Gastroesophageal sphincter (tissue), 4 donors: ENCODE results near the gene CHCHD1. TPM values are rescaled to one million over a fixed set of nuclear protein-coding genes. Genes with fewer than 3 reads are reported as not detected.

Experiments used
- ATAC-seq: fragments of 150-250 bp; one replicate; pipeline ENCODE4 v1.9.1; 2016; ENCODE audit warnings: mild to moderate bottlenecking, moderate library complexity
- H3K27ac ChIP-seq, 4 donors: fragments of 200-600 bp; sonication (generic) in 3 of 4; 1 replicate in 3 of 4; 2 replicates in 1 of 4; pipeline ENCODE4 v1.5.1; 2016 to 2019
- H3K27me3 ChIP-seq: fragments of 200-600 bp; sonication (generic); one replicate; pipeline ENCODE4 v1.5.1; 2019
- H3K36me3 ChIP-seq, 2 donors: fragments of 200-600 bp; sonication (generic); one replicate each; pipeline ENCODE4 v1.5.1; 2019; ENCODE audit warnings: control low read depth in 1 of 2
- H3K4me1 ChIP-seq, 3 donors: fragments of 200-600 bp; sonication (generic); 1 replicate in 2 of 3; 2 replicates in 1 of 3; pipeline ENCODE4 v1.5.1; 2016 to 2019; ENCODE audit warnings: control low read depth in 2 of 3
- H3K4me3 ChIP-seq, 2 donors: fragments of 200-600 bp; sonication (generic); one replicate each; pipeline ENCODE4 v1.5.1; 2019; ENCODE audit warnings: mild to moderate bottlenecking in 1 of 2, moderate library complexity in 1 of 2
- H3K9me3 ChIP-seq, 3 donors: fragments of 200-600 bp; sonication (generic); one replicate each; pipeline ENCODE4 v1.5.1; 2017 to 2019; ENCODE audit warnings: control low read depth in 2 of 3
- EP300 ChIP-seq: sonication (generic); formaldehyde crosslinking; IDR thresholded peaks from one replicate; pipeline ENCODE4 v1.6.1; 2017; ENCODE audit warnings: antibody characterized with exemption, mild to moderate bottlenecking
- POLR2A ChIP-seq, 2 donors: fragments of 450-650 bp; IDR thresholded peaks; one replicate each; pipeline ENCODE4 v1.6.1; 2017; ENCODE audit warnings: antibody characterized with exemption in 2 of 2, mild to moderate bottlenecking in 2 of 2, moderate library complexity in 1 of 2
- POLR2AphosphoS5 ChIP-seq: sonication (generic); formaldehyde crosslinking; IDR thresholded peaks from one replicate; pipeline ENCODE4 v1.6.1; 2017; ENCODE audit warnings: antibody characterized with exemption
- WGBS, 2 donors: methylation state at CpG; one replicate each; pipeline ENCODE4 v1.1.5; 2018; ENCODE audit warnings: low coverage in 1 of 2; 5-methylcytosine and 5-hydroxymethylcytosine counted together
- total RNA-seq, 4 donors: library from RNA; depleted of rRNA; stranded (reverse); fragments of >200 nt; gene quantifications; one replicate each; pipeline ENCODE4 v1.1.0, GENCODE V29; 2016
- TF ChIP-seq, protein P1 (sequence below), 4 experiments: fragments of 200-600 bp in 2 of 4; fragments of 450-650 bp in 2 of 4; sonication (generic) in 1 of 4; IDR thresholded peaks; one replicate each; pipeline ENCODE4 v1.5.1; 2017 to 2019; ENCODE audit warnings: antibody characterized with exemption in 4 of 4, mild to moderate bottlenecking in 2 of 4, moderate library complexity in 2 of 4

CHCHD1 gene
- 10 to 100 TPM; 19.9 to 29.5 (median 21.4) TPM for total RNA-seq

DNA sequence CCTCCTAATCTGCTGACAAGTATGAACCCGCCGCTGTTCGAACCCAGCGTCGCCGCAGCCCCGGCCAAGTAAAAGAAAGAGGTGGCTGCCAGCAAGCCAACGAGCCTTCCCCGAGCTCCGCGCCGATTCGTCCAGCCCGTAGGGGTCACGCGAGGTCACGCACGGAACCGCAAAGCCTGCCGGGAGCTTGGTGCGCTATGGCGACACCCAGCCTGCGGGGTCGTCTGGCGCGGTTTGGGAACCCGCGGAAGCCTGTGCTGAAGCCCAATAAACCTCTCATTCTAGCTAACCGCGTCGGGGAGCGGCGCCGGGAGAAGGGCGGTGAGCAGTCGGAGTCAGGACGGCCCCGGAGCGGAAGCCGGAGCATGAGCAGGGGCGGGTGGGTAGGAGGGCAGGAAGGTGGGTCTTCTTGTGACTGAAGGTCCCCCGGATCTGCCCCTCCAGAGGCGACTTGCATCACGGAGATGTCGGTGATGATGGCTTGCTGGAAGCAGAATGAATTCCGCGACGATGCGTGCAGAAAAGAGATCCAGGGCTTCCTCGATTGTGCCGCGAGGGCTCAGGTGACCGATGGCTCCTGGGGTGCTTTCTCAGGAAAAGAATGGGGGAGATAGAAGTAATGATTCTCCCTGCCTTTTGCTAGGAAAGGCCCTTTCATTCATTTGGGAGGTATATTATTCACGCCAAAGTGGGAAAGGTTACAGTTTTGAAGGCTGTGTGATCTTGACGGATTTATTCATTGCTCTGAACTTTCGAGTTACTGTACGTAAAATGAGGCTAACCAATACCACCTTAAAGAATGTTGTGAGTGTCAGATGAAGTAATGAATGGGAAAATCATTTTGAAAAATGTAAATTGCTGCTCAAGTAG lies at the start of gene CHCHD1:
Gene CHCHD1 (plus strand): TSS at position 170 of the 870 bp plus-strand sequence. CDS start 28 bp downstream, at position 198.
- Histone ChIP-seq H3K9me3 (no peaks in the 10 kb centered on the region), H3K4me3 (peak within 1 kb of the TSS; percentile 66 to 69), H3K4me1 (peaks cover 0 to 66% (median 27%) of the 10 kb centered on the region in 3 donors), H3K27ac (peak within 1 kb of the TSS; percentile 78 to 96 (median 92)), H3K36me3 (peaks cover 0 to 29% of the 10 kb centered on the region in 2 donors), H3K27me3 (no peaks in the 10 kb centered on the region)
- ATAC-seq, result peak; percentile 75
- WGBS, 2 donors, result 2% methylated on average over 12 to 16 of the region's 57 CpGs
- TF ChIP-seq, protein P1, sequence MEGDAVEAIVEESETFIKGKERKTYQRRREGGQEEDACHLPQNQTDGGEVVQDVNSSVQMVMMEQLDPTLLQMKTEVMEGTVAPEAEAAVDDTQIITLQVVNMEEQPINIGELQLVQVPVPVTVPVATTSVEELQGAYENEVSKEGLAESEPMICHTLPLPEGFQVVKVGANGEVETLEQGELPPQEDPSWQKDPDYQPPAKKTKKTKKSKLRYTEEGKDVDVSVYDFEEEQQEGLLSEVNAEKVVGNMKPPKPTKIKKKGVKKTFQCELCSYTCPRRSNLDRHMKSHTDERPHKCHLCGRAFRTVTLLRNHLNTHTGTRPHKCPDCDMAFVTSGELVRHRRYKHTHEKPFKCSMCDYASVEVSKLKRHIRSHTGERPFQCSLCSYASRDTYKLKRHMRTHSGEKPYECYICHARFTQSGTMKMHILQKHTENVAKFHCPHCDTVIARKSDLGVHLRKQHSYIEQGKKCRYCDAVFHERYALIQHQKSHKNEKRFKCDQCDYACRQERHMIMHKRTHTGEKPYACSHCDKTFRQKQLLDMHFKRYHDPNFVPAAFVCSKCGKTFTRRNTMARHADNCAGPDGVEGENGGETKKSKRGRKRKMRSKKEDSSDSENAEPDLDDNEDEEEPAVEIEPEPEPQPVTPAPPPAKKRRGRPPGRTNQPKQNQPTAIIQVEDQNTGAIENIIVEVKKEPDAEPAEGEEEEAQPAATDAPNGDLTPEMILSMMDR (IDR thresholded peaks at IDR 0.05), result peak in 1 of 4 experiments; percentile 15
- TF ChIP-seq POLR2AphosphoS5, result peak; percentile 85
- no peak for TF ChIP-seq EP300
- TF ChIP-seq POLR2A (IDR thresholded peaks at IDR 0.05), result peak; percentile 57 to 61

DNA sequence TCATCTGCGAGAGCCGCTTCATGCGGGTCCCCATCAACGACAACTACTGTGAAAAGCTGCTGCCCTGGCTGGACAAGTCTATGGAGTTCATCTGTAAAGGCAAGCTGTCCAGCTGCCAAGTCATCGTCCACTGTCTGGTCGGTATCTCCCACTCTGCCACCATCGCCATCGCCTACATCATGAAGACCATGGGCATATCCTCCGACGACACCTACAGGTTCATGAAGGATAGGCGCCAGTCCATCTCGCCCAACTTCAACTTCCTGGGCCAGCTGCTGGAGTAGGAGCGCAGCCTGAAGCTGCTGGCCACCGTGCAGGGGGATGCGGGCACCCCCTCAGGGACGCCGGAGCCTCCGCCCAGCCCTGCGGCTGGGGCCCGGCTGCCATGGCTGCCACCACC lies 49.4 kb upstream of the CHCHD1 start:
- H3K4me3 ChIP-seq, result no peak overlapping the region
- no peak overlapping the region for H3K27ac ChIP-seq
- no peak for TF ChIP-seq POLR2A (IDR thresholded peaks at IDR 0.05)
- TF ChIP-seq, protein P1 (IDR thresholded peaks at IDR 0.05), result no peak
- TF ChIP-seq EP300, result no peak
- TF ChIP-seq POLR2AphosphoS5, result no peak
- no peaks in the 10 kb centered on the region for H3K27me3 ChIP-seq
- H3K4me1 ChIP-seq, result peaks cover 4 to 48% (median 19%) of the 10 kb centered on the region in 3 donors
- ATAC-seq, result no peak
- no peaks in the 10 kb centered on the region for H3K9me3 ChIP-seq
- peaks cover 0 to 49% of the 10 kb centered on the region in 2 donors for H3K36me3 ChIP-seq
- WGBS, 2 donors, result no CpG with 5 or more reads among the region's 20 CpGs

DNA sequence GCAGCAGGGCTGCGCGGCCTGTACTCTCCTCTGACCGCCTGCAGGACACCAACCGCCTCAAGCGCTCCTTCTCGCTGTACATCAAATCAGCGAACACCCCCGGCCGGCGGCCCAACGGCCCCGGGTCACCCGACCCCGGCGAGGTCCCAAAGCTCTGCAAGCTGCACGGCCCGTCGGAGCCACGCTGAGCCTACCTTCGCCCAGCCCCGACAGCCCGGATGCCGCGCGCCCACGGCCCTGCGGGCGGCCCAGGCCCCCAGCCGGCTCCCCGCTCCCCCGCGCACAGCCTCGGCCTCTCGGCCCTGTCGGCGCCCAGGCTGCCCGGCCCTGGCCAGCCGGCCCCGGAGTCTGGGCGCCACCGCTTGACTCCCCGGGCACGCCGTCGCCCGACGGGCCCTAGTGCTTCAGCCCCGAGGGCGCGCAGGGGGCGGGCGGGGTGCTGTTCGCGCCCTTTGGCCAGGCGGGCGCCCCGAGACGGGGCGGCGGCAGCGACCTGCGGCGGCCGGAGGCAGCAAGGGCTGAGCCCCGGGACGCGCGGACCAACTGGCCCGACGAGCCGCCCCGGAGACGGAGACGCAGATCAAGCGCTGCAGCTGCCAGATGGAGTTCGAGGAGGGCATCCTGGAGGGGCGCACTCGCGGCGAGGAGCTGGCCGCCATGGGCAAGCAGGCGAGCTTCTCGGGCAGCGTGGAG lies 48.8 kb upstream of the CHCHD1 start:
- no peaks in the 10 kb centered on the region for H3K27me3 ChIP-seq
- 70% methylated on average over 2 of the region's 84 CpGs; no CpG with 5 or more reads in 1 of the 2 donors for WGBS, 2 donors
- H3K9me3 ChIP-seq, result no peaks in the 10 kb centered on the region
- peak overlapping the region in 1 of 2 donors; percentile 8 for H3K4me3 ChIP-seq
- H3K27ac ChIP-seq, result no peak overlapping the region
- H3K4me1 ChIP-seq, result peaks cover 4 to 48% (median 19%) of the 10 kb centered on the region in 3 donors
- TF ChIP-seq EP300, result no peak
- TF ChIP-seq POLR2AphosphoS5, result no peak
- TF ChIP-seq, protein P1 (IDR thresholded peaks at IDR 0.05), result no peak
- no peak for TF ChIP-seq POLR2A (IDR thresholded peaks at IDR 0.05)
- peaks cover 0 to 56% of the 10 kb centered on the region in 2 donors for H3K36me3 ChIP-seq
- no peak for ATAC-seq

DNA sequence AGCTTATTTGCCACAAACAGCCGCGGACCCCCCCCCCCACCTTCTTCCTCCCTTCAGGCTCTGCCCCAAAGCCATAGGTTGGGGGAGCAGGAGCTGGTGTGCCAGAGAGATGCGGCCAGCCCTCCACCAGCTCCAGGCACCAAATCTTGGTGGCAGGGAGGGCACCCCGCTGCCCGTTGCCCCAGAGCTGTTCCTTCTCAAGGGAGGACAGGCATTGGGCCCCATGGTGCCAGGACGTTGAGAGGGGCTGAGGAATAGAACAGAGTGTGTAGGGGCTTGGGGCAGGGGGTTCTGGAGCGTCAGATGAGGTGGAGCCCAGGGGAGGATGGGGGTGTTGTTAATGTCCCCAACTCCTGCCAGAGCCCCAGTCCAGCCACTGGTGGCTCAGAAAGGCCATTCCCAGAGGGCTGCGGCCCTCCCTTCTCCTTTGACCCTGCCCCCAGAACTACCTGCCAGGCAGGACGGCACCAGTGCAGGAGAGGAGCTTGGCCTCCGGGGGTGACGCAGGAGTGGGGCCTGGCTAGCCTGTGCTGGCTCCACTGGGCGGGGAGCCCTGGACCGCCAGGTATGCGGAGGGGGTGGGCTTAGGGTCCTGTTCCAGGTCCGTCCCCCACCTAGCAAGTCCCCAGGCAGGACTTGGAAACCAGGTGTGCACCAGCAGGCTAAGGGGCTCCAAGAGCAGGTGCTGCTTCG lies 47.7 kb upstream of the CHCHD1 start:
- TF ChIP-seq EP300 (no peak), POLR2AphosphoS5 (no peak), POLR2A (IDR thresholded peaks at IDR 0.05) (no peak)
- TF ChIP-seq, protein P1 (IDR thresholded peaks at IDR 0.05), result no peak
- Histone ChIP-seq H3K27ac (peak overlapping the region in 1 of 4 donors; percentile 15), H3K4me1 (peaks cover 4 to 45% (median 19%) of the 10 kb centered on the region in 3 donors), H3K4me3 (no peak overlapping the region), H3K27me3 (no peaks in the 10 kb centered on the region), H3K9me3 (no peaks in the 10 kb centered on the region), H3K36me3 (peaks cover 0 to 60% of the 10 kb centered on the region in 2 donors)
- no peak for ATAC-seq
- no CpG with 5 or more reads among the region's 16 CpGs for WGBS, 2 donors
